T-helper 1 cell treated with Interleukin-12 subunit alpha and Interleukin-12 subunit beta and Interleukin-4 antibody, amounts not matched to agents 30 μg/mL and 1 μg/mL, for 36 hours (primary cell): Measurements from ENCODE around the gene RSL1D1.
A peak's percentile ranks its signal among the peaks of the same experiment; 100 is the strongest.
"Not testable (repeated sequence)": the region's sequence is repeated elsewhere in the genome, so short reads cannot be mapped to it uniquely, and the experiment has no call there.

Experiments used
- H3K27ac Mint-ChIP-seq: one replicate; pipeline ENCODE4 v1.8.0; 2021; ENCODE audit warnings: mild to moderate bottlenecking, mixed read lengths
- H3K27me3 Mint-ChIP-seq: one replicate; pipeline ENCODE4 v1.8.0; 2021; ENCODE audit warnings: low read depth, mixed read lengths
- H3K36me3 Mint-ChIP-seq: one replicate; pipeline ENCODE4 v1.8.0; 2021; ENCODE audit warnings: low read depth, mixed read lengths
- H3K4me1 Mint-ChIP-seq: one replicate; pipeline ENCODE4 v1.8.0; 2021; ENCODE audit warnings: low read depth, mixed read lengths
- H3K4me3 Mint-ChIP-seq: one replicate; pipeline ENCODE4 v1.8.0; 2021; ENCODE audit warnings: mild to moderate bottlenecking, moderate library complexity, mixed read lengths
- H3K9me3 Mint-ChIP-seq: one replicate; pipeline ENCODE4 v1.8.0; 2021; ENCODE audit warnings: mixed read lengths

The RSL1D1 gene

GRCh38 chr16:11833951-11834695, 17.2 kb downstream of the RSL1D1 start:
- no peaks in the 10 kb centered on the region for H3K4me1 Mint-ChIP-seq
- H3K9me3 Mint-ChIP-seq, result no peaks in the 10 kb centered on the region
- peaks cover 16% of the 10 kb centered on the region for H3K36me3 Mint-ChIP-seq
- H3K27ac Mint-ChIP-seq, result no peak overlapping the region
- no peak overlapping the region for H3K4me3 Mint-ChIP-seq
- no peaks in the 10 kb centered on the region for H3K27me3 Mint-ChIP-seq

- no peaks in the 10 kb centered on the region for H3K27me3 Mint-ChIP-seq
- H3K4me1 Mint-ChIP-seq, result no peaks in the 10 kb centered on the region
- no peak overlapping the region for H3K4me3 Mint-ChIP-seq
- no peaks in the 10 kb centered on the region for H3K9me3 Mint-ChIP-seq
- H3K27ac Mint-ChIP-seq, result no peak overlapping the region
- H3K36me3 Mint-ChIP-seq, result no peaks in the 10 kb centered on the region
These were observed 22.6 kb downstream of the RSL1D1 start for GRCh38 chr16:11828696-11829095.

- not testable (repeated sequence) for H3K27ac Mint-ChIP-seq, H3K9me3 Mint-ChIP-seq, H3K4me3 Mint-ChIP-seq, H3K27me3 Mint-ChIP-seq, H3K4me1 Mint-ChIP-seq, H3K36me3 Mint-ChIP-seq
These were observed 25.7 kb downstream of the RSL1D1 start for GRCh38 chr16:11825520-11826165.

GRCh38 chr16:11824362-11824761, 27.0 kb downstream of the RSL1D1 start:
- H3K27me3 Mint-ChIP-seq, result no peaks in the 10 kb centered on the region
- no peaks in the 10 kb centered on the region for H3K4me1 Mint-ChIP-seq
- no peaks in the 10 kb centered on the region for H3K36me3 Mint-ChIP-seq
- H3K4me3 Mint-ChIP-seq, result no peak overlapping the region
- H3K9me3 Mint-ChIP-seq, result no peaks in the 10 kb centered on the region
- no peak overlapping the region for H3K27ac Mint-ChIP-seq

GRCh38 chr16:11823645-11824044, 27.7 kb downstream of the RSL1D1 start:
- H3K4me3 Mint-ChIP-seq, H3K36me3 Mint-ChIP-seq, H3K27ac Mint-ChIP-seq, H3K4me1 Mint-ChIP-seq, H3K9me3 Mint-ChIP-seq, H3K27me3 Mint-ChIP-seq: not testable (repeated sequence)

GRCh38 chr16:11819798-11820197, 31.5 kb downstream of the RSL1D1 start:
- no peaks in the 10 kb centered on the region for H3K36me3 Mint-ChIP-seq
- no peak overlapping the region for H3K27ac Mint-ChIP-seq

GRCh38 chr16:11818970-11819369, 32.4 kb downstream of the RSL1D1 start:
- not testable (repeated sequence) for H3K36me3 Mint-ChIP-seq, H3K27ac Mint-ChIP-seq, H3K9me3 Mint-ChIP-seq, H3K27me3 Mint-ChIP-seq, H3K4me3 Mint-ChIP-seq, H3K4me1 Mint-ChIP-seq

More at GRCh38 chr16:11819798-11820197, 31.5 kb downstream of the RSL1D1 start:
- Mint-ChIP-seq H3K4me3 (no peak overlapping the region), H3K4me1 (no peaks in the 10 kb centered on the region), H3K9me3 (no peaks in the 10 kb centered on the region), H3K27me3 (no peaks in the 10 kb centered on the region)

- Mint-ChIP-seq H3K4me1 (no peaks in the 10 kb centered on the region), H3K27ac (no peak overlapping the region), H3K9me3 (no peaks in the 10 kb centered on the region), H3K27me3 (no peaks in the 10 kb centered on the region), H3K4me3 (no peak overlapping the region), H3K36me3 (no peaks in the 10 kb centered on the region)
These were observed 35.2 kb downstream of the RSL1D1 start for GRCh38 chr16:11816123-11816522.

- not testable (repeated sequence) for H3K36me3 Mint-ChIP-seq, H3K27me3 Mint-ChIP-seq, H3K4me3 Mint-ChIP-seq, H3K9me3 Mint-ChIP-seq, H3K4me1 Mint-ChIP-seq, H3K27ac Mint-ChIP-seq
These were observed 36.5 kb downstream of the RSL1D1 start for GRCh38 chr16:11814800-11815199.

GRCh38 chr16:11806721-11807120, 44.6 kb downstream of the RSL1D1 start:
- H3K4me3 Mint-ChIP-seq, result no peak overlapping the region
- no peaks in the 10 kb centered on the region for H3K27me3 Mint-ChIP-seq
- no peak overlapping the region for H3K27ac Mint-ChIP-seq
- H3K36me3 Mint-ChIP-seq, result peaks cover 3% of the 10 kb centered on the region
- H3K9me3 Mint-ChIP-seq, result peaks cover 6% of the 10 kb centered on the region
- H3K4me1 Mint-ChIP-seq, result peaks cover 14% of the 10 kb centered on the region

GRCh38 chr16:11805556-11805955, 45.8 kb downstream of the RSL1D1 start:
- Mint-ChIP-seq H3K4me1 (peaks cover 20% of the 10 kb centered on the region), H3K27me3 (no peaks in the 10 kb centered on the region), H3K27ac (no peak overlapping the region), H3K36me3 (peaks cover 3% of the 10 kb centered on the region), H3K4me3 (no peak overlapping the region), H3K9me3 (peaks cover 6% of the 10 kb centered on the region)

GRCh38 chr16:11801481-11802021, 49.8 kb downstream of the RSL1D1 start:
- Mint-ChIP-seq H3K4me3 (no peak overlapping the region), H3K27me3 (no peaks in the 10 kb centered on the region), H3K36me3 (peaks cover 11% of the 10 kb centered on the region), H3K4me1 (peaks cover 36% of the 10 kb centered on the region), H3K9me3 (no peaks in the 10 kb centered on the region), H3K27ac (no peak overlapping the region)

- no peaks in the 10 kb centered on the region for H3K27me3 Mint-ChIP-seq
- peaks cover 43% of the 10 kb centered on the region for H3K4me1 Mint-ChIP-seq
- H3K9me3 Mint-ChIP-seq, result no peaks in the 10 kb centered on the region
- H3K36me3 Mint-ChIP-seq, result peaks cover 15% of the 10 kb centered on the region
- H3K4me3 Mint-ChIP-seq, result peak overlapping the region; percentile 89
- peak overlapping the region; percentile 87 for H3K27ac Mint-ChIP-seq
These were observed 51.0 kb downstream of the RSL1D1 start for GRCh38 chr16:11800382-11800718.

GRCh38 chr16:11799509-11800381, 51.6 kb downstream of the RSL1D1 start:
- H3K27me3 Mint-ChIP-seq, result no peaks in the 10 kb centered on the region
- peak overlapping the region; percentile 89 for H3K4me3 Mint-ChIP-seq
- H3K4me1 Mint-ChIP-seq, result peaks cover 49% of the 10 kb centered on the region
- H3K27ac Mint-ChIP-seq, result peak overlapping the region; percentile 87
- peaks cover 20% of the 10 kb centered on the region for H3K36me3 Mint-ChIP-seq
- no peaks in the 10 kb centered on the region for H3K9me3 Mint-ChIP-seq

GRCh38 chr16:11799017-11799381, 52.3 kb downstream of the RSL1D1 start:
- Mint-ChIP-seq H3K27ac (peak overlapping the region; percentile 87), H3K4me3 (peak overlapping the region; percentile 89), H3K9me3 (no peaks in the 10 kb centered on the region), H3K27me3 (no peaks in the 10 kb centered on the region), H3K4me1 (peaks cover 55% of the 10 kb centered on the region), H3K36me3 (peaks cover 26% of the 10 kb centered on the region)
